ENCODE data around the gene C21orf58.

C21orf58 gene

GRCh38 chr21:46352913-46353312 lies 29.2 kb upstream of the C21orf58 start:
- no peak for DNase-seq

DNA sequence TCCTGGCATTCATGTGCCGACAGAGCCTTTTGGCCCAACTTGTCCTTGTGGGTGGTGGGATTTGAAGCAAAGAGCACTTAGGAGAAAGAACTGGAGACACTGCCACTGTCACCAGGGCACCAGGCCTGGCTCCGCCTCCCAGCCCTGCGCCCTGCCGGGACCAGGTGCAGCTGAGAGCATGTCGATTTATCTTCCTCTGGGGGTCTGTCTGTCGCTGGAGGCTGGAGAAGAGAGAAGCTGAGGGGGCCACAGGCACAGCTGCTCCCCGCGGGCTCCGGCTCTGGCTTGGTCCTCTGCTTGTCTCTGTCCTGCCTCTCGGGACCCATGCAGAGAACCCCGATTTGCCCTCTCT lies 28.5 kb upstream of the C21orf58 start:
- no peak for DNase-seq

DNA sequence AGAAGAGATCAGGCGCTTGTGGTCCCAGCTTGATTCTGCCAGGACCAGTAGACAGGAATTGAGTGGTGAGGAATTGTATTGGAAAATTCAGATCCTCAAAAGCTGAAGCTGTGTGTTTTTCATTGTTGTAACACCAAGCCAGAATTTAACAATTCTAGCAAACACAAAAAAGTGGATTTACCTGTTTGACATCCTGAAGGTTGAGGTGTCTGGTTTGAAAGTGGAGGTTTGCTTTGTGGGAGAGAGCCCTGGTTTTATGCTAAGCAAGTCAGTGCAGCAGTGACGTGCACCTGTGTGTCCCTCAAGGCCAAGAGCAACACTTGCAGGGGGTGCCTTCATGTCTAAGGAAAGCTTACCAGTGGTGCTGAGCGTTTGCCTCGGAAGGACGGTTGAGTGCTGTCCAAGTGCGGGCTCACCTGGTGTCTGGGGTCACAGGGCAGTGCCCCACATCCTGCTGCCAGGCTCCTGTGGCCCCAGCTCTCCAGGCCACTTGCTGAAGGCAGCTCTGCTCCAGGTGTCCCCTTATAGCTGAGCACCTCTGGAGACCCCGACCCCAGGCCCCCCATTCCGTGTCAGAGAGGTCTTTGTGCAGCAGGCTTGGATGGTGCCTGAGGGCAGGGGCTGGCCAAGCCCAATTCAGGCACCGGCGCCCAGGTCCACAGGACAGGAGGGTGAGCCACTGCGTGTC lies 27.9 kb upstream of the C21orf58 start:
- DNase-seq: no peak

- no peak for DNase-seq
These were observed 27.3 kb upstream of the C21orf58 start for GRCh38 chr21:46350981-46351380.

GRCh38 chr21:46350571-46350970 lies 26.9 kb upstream of the C21orf58 start:
- no peak for DNase-seq

DNA sequence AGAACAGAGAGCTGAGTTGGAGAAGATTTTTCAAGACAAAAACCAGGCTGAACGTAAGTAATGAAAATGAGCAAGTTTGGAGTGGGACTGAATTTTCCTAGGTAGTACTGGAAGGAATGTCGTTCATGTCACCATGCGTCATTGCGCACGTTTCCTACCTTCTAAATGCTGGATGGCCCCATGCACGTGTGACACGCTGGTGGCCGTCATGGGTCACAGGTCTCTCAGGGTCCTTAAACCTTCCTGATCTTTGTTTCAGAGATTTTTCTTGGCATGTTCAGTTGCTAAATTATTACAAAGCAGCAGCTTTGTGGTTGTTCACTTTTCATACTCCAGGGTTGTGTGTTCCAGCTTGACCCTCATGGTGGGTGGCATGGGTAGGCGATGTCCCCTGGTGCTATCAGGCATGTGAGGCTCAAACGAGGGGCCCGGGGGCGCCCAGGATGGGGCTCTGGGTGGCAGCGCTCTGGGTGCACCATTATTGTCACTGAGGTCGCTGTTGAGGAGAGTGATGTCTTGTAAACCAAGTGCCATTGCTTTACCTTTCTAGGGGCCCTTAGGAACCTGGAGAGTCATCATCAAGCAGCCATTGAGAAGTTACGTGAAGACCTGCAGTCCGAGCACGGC lies 25.6 kb upstream of the C21orf58 start:
- DNase-seq: no peak

- no peak for DNase-seq
These were observed 24.2 kb upstream of the C21orf58 start for GRCh38 chr21:46347791-46348381.

DNA sequence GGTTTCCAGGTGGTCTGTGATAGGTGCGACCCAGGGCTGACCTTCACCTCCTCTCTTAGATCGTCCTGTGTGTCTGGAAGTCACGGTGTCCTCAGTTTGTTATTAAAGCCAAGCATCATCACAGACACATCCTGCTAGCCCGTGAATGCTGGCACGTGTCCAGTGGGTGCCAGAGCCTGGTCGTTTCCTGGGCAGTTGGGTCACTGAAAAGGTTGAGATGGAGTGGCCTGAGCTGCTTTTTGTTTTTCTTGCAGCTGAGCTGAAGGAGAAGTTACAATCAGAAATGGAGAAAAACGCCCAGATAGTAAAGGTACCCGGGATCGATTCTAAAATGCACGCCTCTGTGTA lies 23.5 kb upstream of the C21orf58 start:
- DNase-seq: no peak

DNA sequence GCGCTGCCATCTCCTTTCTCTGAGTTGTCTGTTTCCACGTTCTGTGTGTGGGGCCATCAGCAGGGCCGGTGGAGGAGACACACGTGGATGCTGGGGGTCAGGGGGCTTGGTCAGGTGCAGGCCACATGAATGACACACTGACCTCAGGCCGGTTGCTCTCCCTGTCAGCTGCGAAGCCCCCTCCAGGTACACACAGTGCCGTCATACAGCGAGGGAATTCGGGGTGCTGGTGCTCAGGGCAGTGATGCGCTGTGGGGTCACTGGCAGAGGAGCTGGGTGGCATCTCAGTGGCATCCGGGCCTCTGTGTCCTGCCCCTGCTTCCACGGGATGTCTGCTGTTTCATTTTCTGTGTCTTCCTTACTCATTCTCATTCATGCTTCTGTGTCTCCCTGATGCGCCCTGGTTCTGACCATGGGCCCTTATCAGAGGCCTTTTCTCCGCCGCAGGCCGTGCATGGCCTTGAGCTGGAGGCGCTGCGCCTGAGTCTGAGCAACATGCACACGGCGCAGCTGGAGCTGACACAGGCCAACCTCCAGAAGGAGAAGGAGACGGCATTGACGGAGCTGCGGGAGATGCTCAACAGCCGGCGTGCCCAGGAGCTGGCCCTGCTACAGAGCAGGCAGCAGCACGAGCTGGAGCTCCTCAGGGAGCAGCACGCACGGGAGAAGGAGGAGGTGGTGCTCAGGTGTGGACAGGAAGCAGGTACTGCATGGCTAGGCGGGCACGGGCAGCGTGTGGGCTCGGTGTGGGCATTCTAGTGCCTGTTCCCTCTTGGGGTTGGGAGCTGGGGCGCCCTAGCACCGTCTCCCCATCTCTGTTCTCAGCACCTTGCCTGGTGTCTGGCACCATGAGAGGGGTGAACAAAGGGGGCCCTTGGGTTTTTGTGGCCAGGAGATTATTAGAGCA lies 22.9 kb upstream of the C21orf58 start:
- no peak for DNase-seq

DNA sequence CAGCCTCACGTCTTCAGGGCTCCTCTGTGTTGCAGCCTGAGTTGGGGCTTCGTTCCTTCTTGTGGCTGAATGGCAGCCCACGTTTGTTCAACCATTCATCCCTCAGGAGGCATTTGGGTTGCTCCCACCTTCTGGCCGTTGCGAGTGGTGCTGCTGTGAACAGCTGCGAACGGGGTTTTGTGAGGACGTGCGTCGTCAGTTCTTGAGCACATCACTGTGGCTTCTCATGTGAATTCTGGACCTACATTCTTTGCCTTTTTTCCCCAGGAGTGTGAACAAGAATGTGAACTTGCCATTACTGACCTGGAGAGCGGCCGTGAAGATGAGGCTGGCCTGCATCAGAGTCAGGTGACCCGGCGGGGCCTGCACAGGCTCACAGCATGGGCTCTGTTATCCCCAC lies 22.2 kb upstream of the C21orf58 start:
- DNase-seq: no peak

DNA sequence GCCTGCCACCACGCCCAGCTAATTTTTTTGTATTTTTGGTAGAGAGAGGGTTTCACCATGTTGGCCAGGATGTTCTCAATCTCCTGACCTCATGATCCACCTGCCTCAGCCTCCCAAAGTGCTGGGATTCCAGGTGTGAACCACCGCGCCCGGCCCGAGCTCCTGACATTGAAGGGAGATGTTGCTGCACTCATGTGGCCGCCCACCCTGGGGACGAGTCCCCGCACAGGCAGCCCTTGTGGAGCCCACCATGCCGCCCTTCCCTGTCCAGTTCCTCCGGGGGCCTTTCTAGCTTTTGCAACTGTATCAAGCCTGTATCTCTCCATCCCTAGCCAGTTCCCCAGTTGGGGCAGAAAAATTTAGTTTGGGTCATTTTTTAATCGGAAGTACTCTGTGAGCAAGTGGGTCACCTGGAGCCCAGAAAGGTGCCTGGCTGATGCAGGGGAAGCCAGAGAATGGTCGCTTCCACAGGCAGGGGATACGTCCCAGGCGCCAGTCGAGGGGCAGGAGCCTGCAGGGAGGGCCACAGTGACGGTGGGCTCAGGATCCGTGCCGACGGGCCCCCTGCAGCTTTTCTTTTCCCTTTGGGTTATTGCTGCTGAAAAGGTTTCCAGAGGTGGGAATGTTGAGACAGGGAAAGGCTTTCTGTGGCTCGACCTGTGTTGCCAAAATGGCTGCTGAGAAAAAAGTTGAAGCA lies 20.7 kb upstream of the C21orf58 start:
- DNase-seq: no peak

DNA sequence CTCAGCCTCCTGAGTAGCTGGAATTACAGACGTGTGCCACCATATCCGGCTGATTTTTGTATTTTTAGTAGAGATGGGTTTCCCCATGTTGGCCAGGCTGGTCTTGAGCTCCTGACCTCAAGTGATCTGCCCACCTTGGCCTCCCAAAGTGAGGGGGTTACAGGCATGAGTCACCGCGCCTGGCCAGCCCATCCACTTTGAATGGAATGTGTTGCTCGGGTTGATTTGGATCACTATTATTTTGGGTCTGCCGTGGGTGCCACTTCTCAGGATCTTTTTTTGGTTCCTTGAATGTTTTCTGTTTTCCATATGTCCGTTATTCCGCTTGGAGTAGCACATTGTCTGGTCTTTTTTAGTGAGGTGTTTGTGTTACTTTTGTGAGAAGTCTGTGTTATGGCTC lies 17.3 kb upstream of the C21orf58 start:
- DNase-seq: no peak

DNA sequence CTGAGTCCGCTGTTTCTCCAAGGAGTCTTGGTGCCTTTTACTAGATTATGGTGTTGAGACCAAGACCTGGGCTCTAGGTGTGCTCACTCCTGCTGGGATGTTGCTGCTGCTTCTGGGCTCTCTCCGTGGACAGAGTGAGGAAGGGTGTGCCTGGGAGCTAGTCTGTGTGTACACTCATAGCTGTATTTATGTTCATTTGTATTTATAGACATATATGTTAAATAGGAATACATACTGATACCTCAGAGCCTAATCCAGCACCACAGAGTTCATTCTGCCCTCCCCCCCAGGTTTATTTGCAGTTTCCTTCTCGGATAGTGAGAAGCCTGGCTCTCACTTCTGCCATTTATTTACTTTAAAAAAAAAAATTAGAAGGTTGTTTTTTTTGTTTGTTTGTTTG lies 12.9 kb upstream of the C21orf58 start:
- no peak for DNase-seq

GRCh38 chr21:46334351-46335140 lies 10.9 kb upstream of the C21orf58 start:
- no peak for DNase-seq

GRCh38 chr21:46329796-46330195 lies 6.1 kb upstream of the C21orf58 start:
- no peak for DNase-seq

GRCh38 chr21:46328151-46328550 lies 4.5 kb upstream of the C21orf58 start:
- DNase-seq: no peak

GRCh38 chr21:46327711-46328110 lies 4.0 kb upstream of the C21orf58 start:
- DNase-seq: no peak

GRCh38 chr21:46326110-46326703 lies 2.5 kb upstream of the C21orf58 start:
- peak; percentile 36 for DNase-seq

GRCh38 chr21:46325073-46325912 lies 1.6 kb upstream of the C21orf58 start:
- DNase-seq: peak; percentile 45

GRCh38 chr21:46324390-46325072 lies 861 bp upstream of the C21orf58 start:
- DNase-seq: peak; percentile 56
